Frontal cortex (tissue), 4 donors: ENCODE results near the gene GPS1. TPM values are rescaled to one million over a fixed set of nuclear protein-coding genes. Genes with fewer than 3 reads are reported as not detected.
A peak's percentile ranks its signal among the peaks of the same experiment; 100 is the strongest.

ENCODE experiments used
- DNase-seq, 2 donors: peaks; one replicate each; pipeline ENCODE4 v3.0.0; 2012; ENCODE audit warnings: low spot score in 2 of 2
- FAIRE-seq: peaks from 2 replicates; lab custom pipeline; 2012; peaks lifted over from hg19 to GRCh38; lab: Jason Lieb, UNC
- total RNA-seq: library from RNA; depleted of rRNA; stranded (reverse); fragments of >200 nt; gene quantifications from one replicate; pipeline ENCODE4 v1.2.3, GENCODE V29; 2014
- donor health status: control.
- donor health status: control.
- donor health status: control.

Gene GPS1
- total RNA-seq, 1 donor from 2014 or later, result 73.8 TPM

DNA sequence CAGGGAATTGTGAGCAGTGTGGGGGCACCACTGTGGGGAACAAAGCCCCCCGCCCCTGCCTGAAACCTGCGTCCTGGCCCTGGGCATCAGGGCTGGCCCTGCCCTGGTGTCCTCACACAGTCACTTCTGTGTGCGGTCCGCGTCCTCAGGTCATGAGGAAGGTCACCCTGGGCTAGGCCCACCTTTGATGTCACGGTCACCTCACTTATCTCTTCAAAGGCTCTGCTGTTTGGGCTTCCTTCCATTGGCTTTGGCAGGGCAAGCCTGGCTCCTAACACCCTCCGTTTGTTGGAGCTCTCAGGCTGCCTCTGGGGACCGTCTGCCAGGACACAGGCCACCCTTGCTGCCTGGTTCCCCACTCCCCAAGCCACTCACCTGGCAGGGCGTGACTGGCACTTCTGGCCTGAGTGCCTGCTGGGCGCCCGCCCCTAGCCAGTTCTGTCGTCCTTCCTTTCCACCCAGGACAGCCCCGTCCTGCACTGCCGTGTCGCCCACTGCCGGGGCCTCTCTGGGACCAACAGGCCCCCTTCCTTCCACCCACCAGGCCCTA, 37.9 kb upstream of the GPS1 start:
- no peak for DNase-seq
- FAIRE-seq, result no peak

DNA sequence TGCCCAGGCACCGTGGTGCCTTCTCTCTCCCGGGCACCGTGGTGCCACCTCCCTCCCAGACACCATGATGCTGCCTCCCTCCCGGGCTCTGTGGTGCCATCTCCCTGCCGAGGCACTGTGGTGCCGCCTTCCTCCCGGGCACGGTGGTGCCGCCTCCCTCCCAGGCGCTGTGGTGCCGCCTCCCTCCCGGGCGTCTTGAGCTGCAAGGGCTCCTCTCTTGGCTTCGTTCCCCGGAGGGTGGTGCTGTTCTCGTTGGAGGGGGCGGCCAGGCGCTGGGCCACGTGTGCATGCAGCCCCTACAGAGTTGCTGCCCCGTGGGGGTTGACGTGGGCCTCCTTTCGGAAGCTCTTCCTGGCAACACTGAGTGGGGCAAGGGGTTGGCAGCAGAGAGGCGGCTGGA, 37.3 kb upstream of the GPS1 start:
- DNase-seq (no peak), FAIRE-seq (no peak)

DNA sequence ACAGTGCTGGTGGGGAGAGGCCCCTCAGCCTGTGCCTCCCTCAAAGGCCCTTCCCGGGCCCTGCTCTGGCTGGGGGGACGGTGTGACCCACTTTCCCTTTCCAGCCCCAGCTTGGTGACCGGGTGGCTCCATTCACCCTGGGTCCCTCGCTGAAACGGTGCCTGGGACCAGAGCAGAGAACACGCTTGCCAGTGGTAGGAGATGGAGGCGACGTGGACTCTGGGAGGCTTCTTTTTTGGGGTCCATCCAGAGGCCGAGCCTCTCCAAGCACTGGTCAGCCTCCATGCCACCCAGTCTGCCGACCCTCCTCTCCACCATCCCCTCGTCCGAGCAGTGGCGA, 36.8 kb upstream of the GPS1 start:
- no peak for DNase-seq
- FAIRE-seq, result no peak

DNA sequence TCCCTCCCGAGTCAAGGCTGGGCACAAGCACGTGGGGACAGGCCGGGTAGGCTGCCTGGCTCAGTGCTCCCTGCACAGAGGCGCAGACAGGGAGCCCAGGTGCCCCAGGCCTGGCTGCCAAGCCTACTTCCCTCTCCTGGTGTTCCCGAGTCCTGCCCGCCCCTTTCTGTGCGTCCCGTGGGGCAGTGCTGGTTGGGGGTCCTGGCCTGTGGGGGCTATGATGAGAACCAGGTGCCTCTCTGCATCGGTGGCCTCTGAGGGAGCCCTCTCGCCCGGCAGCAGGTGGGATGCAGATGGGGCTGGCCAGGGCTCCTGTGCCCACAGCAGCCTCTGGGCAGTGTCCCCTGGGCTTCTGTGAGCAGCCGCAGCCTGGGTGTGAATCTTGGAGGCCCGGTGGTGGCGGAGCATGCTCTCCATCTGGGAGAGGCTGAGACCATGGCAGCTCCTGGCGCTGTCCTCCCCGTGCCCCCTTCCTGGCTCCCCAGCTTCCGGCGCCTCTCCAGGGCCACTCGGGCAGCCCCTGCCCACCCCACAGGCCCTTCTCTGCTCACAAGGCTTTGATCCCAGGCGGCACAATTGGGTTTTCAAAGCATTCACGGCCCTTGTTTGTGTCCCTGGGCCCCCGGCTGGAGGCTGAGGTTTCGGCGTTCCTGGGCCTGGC, 36.3 kb upstream of the GPS1 start:
- no peak for FAIRE-seq

DNA sequence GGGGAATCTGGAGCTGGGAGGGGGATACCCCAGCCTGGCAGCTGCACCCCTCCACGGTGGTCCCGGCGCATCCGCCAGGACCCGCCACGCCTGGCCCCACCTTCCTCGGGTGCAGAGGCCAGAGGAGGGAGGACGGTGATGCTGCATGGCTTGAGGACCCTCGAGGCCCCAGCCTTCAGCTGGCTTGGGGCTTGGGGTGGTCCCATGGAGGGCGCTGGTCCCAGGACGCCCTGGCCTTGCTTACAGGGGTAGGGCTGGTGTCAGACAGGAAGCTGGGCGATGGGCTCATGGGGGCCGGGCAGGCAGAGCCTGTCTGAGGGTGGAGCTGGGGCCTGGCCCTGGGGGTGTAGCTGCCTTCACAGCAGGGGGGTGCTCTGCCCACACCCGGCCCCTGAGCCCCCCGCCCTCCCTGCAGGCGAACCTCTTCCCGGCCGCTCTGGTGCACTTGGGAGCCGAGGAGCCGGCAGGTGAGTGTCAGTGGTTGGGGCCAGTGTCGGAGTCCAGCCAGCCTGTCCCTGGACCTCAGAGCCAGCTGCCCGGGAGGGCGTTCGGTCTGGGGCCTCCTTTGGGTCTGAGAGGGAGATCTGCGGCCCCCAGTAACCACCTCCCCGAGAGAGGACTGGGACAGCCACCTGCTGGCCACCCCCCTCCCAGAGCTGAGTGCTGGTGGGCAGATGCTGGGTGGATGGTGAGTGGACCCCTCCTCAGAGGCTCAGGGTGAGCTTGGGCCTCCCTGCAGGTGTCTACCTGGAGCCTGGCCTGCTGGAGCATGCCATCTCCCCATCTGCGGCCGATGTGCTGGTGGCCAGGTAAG, 35.4 kb upstream of the GPS1 start:
- no peak for DNase-seq
- no peak for FAIRE-seq

More for the DNA sequence above, 36.3 kb upstream of the GPS1 start:
- no peak for DNase-seq

DNA sequence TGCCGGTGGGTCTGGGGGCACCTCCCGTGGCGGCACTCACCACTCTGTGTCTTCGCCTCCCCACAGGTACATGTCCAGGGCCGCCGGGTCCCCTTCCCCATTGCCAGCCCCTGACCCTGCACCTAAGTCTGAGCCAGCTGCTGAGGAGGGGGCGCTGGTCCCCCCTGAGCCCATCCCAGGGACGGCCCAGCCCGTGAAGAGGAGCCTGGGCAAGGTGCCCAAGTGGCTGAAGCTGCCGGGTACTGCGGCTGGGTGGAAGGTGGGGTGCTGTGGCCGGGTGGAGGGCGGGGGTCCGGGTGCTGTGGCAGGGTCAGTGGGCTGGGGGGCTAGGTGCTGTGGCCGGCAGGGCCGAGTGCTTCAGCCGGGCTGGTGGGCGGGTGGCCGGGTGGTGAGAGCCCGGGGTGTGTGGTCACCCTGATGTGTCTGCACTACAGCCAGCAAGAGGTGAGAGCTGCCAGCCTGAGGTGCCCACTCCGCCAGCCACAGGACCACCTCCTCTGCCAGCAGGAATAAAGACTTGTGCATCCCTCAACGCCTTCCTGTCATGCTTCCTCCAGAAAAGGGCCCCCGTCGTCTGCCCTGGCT, 34.7 kb upstream of the GPS1 start:
- FAIRE-seq, result no peak
- DNase-seq, result no peak

DNA sequence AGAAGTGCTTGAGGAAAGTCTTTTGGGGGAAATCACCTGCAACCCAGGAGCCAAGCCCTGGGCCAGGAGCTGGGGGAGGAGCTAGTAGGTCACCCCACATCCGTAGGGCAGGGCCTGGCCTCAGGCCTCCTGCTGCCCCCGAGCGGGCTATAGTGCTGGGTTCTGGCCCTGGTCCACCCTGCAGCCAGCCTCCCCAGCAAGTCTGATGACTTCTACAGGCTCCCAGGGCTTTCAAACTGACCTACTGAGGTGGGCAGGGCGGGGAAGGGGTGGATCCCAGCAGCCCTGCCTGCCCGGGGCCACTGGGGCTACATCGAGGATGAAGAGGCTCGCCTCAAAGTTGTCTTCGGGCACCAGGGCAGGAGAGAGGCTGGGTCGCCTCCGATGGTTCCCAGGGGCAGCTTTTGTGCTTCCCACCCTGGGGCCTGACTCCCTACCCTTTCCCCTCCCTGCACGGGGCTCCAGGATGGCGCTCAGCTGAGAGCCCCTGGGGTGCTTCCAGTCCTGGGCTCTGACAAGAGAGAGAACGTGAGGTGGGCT, 34.0 kb upstream of the GPS1 start:
- no peak for FAIRE-seq

DNA sequence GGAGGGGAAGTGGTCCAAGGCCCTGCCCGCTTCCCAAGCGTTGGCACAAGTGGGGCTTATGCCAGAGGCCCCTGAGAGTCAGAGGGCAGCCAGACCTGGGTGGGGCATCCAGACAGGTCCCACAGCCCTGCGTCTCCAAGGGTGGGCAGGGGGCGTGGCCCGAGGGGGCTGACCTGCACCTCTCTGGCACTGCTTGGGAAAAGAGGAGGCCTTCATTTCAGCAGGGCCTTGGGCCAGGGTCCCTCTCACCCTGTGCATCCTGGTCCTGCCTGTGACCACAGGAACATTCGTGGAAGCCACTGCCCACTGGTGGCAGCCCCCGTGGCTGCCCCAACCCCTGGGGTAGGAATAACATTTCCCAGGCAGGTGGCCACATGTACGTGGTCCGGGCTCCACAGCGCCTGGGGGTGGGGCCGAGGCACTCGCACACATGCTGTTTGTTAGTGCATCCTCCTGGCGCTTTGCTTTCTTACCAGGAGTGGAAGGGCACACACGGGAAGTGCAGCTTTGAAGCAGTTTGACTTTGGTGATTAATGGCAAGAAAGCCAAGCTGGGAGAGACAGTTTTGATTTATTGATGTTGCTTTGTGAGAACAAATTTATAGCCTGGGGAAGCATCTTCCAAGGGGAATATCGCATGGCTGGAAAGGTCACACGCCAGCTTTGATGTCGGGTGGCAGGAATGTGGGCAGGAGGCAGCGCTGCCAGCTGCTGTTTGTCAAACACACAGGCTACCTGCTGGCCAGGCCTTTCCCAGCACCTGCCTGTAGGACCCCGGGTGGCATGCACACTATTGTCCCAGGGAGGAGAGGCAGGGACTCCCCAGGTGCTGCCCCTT, 33.3 kb upstream of the GPS1 start:
- DNase-seq (no peak), FAIRE-seq (no peak)

More for the DNA sequence above, 34.0 kb upstream of the GPS1 start:
- no peak for DNase-seq

DNA sequence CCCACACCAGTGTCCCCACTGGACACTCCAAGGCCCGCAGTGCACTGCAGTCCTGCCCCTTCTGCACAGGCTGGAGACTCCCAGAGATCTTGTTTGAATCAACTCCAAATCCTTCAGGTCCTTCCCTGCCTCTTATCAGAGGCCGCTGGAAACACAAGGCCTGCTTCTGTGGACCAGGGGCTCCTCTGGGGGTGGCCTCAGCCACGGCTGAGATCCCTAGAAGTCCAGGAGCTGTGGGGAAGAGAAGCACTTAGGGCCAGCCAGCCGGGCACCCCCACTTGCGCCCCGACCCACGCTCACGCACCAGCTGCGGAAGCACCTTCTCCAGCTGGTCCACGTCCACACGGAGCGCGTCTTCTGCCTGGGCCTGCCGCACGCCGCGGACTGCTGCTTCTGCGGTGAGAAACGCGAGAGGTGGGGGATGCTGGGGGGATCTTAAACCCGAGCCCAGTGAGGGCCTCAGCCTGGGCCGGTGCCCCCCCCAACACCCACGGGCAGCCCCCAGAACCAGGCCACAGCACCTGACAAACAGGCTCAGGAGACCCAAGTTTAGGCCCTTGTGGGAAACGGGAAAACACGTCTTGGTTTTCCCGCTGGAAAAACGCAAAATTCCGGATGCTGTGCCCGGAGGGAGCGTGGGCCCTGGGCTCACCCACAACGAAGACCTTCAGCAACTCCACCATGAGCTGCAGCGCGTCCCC, 32.6 kb upstream of the GPS1 start:
- no peak for FAIRE-seq
- no peak for DNase-seq

DNA sequence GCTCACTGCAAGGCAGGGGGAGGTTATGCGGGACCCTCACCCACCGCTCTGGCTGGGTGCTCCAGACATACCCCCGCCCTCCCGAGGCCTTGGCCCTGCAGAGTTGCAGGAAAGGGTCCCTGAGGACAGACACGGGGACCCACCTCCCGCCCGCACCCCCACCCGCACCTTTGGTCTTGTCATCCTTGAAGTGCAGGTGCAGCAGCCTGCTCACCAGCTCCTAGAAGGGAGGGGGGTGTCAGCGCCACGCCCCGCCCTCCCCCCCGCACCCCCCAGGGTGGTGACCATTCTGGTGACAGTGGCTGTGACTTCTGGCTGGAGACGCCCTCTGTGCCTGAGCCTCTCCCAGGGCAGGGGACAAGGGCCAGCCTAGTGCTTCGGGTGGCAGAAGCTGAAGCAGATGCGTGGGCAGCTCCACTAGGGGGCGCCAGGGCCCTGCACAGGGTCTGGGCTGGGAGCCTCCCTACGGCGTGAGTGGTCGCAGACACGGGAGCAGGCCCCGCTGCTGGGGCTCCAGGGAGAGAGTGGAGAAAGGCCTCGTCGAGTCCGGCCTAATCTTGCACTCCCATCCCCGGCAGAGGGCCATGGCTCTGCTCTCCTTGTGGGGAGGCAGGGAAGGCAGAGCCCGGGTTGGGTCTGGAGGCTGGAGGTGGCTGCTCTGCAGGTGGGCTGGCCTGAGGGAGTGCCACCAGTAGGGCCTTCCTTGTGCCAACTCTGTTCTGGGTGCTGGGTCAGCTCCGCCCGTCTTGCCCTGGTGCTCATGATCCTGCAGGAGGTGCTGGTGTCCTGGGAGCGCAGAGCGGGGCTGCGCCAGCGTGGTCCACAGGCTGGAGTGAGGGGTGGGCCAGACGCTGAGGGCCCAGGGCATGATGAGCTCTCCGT, 31.8 kb upstream of the GPS1 start:
- DNase-seq (no peak), FAIRE-seq (no peak)

DNA sequence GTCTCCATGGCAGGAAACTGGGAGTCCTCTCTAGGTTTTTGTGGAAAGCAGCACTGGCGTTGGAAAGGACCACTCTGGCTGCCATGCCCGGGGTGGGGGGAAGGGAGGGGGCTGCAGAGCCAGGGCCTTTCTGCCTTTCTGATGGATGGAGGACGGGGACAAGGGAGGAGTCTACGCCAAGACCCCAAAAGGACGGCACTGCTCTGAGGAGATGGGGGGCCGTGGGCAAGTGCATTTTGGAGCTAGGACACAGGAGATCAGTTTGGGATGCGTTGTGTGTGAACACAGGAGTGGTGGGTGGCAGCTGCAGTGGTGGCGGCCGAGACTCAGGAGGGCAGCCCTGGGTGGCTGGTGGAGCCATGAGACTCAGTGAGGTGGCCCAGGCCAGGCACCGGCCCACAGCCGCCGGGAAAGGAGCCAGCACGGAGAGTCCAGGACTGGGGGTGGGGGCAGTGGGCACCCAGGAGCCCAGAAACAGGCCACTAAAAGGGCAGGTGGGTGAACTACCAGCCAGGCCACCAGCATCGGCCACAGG, 31.1 kb upstream of the GPS1 start:
- no peak for DNase-seq
- no peak for FAIRE-seq

DNA sequence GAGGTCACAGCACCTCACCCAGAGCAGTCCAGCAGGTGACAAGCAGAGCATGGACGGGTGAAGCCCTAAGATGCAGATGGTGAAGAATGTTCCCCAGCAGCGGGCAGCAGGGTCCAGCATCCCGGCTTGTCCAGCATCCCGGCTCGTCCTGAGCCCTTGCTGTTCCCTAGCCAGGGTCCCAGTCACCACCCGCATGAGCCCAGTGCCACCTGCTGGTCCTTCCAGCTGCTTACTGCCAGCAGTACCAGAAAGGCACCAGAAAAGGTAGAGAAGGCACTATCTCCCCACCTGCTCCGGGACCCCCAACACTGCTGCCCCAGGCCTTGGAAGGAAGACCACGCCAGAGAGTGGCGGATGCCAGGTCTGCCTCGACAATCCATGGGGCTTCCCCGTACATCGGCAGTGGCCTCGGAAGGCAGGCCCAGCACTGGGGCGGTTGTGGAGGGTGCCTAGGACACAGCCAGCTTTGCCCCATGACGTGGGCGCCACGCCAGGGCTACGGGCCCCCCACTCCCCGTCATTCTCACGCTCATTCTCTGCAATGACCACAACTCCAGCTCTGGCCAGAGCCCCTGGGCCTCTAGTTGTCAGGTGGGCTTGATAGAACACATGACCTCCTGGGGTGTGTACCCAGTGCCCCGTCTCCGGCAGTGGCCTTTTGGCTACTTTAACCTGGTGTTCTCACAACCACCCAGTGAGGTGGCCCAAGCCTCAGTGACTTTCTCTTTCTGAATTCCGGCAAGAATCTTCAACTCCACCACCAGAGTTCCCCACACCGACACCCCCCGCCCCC, 30.4 kb upstream of the GPS1 start:
- no peak for FAIRE-seq

DNA sequence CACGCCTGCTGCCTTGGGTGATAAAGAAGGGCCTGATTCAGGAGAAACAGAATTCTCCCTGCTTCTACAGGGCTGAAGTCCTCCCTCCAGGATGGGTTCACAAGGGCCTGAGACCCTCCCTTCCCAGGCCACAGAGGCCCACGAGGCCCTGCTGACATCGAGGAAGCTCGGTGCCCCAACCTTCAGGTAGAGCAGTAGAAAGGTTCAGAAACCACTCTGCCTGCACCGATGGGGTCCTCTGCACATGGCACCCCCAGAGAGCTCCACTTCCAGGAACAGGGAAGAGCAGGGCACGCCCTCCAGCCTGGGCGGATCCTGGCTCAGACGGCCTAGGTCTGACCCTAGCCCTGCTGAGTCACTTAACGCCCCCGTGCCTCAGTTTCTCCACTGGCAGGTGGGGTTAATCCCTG, 29.8 kb upstream of the GPS1 start:
- no peak for FAIRE-seq
- DNase-seq, result no peak

More for the DNA sequence above, 30.4 kb upstream of the GPS1 start:
- peak; percentile 78 to 84 for DNase-seq

DNA sequence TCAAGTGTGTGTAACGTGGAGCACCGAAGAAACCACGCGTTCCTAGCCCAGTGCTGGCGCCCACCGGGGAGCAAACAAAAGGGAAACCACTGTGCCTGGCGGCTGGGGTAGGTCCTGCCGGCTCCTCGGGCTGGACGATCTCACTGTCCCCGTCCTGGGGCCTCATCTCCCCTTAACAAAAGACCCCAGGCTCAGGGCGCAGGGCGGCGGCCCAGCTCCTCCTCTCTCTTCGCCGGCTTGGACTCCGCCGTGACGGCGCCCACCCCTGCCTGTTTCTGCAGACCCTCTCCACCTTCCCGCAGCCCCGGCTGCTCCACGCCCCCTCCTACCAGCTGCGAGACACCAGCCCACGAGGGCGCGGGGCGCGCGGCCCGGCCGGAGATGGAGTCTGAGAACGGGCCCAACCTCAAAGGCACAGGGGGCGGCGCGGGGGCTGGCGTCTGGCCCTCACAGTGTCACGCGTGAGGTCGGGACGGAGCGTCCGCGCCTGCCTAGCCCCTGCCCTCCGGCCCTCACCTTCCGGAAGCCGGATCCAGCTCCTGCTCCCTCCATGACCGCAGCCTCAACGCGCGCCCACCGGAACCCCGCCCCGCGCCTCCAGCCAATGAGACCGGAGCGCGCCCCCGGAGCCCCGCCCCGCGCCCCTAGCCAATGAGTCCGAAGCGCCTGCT, 29.3 kb upstream of the GPS1 start, which contains the start of gene CENPX:
TSS of gene CENPX (minus strand) at position 569 of the 671 bp plus-strand sequence. CDS start at position 552, 17 bp downstream.
- no peak for FAIRE-seq

DNA sequence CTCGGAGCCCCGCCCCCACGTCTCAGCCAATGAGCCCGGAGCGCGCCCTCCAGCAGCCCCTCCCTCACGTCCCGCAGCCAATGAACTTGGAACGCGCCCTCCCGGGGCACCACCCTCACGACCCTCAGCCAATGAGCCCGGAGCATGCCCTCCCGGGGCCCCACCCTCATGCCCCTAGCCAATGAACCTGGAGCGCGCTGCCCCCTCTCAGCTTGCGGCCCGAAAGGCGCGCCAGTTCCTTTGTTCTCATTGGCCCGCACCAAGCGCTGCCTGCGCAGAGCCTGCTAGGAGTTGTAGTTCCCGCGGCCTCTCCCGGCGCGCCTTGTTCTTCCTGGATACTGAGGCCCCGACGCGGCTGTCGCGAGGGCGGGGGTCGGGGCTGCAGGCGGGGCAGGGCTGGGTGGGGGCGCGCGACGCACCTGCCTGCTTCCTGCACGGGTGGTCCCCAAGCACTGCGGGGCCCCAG, 28.7 kb upstream of the GPS1 start, which contains the start of gene LRRC45:
TSS of gene LRRC45 (plus strand) at position 325 of the 466 bp plus-strand sequence. CDS start 339 bp downstream, outside the sequence.
- FAIRE-seq (peak; percentile 97), DNase-seq (peak; percentile 100)

More for the DNA sequence above, 29.3 kb upstream of the GPS1 start, which contains the start of gene CENPX:
- no peak for DNase-seq
